Measurements from ENCODE around the gene WBP2NL.

The WBP2NL gene

GRCh38 chr22:42016111-42016510, 17.5 kb downstream of the WBP2NL start:
- Histone ChIP-seq H3K27ac (replicated peaks) (no peak overlapping the region), H3K27me3 (ENCODE audit: insufficient read depth, poor library complexity, severe bottlenecking) (no peaks in the 10 kb centered on the region), H3K4me3 (replicated peaks; ENCODE audit: insufficient read depth, low read length) (no peak overlapping the region)
- TF ChIP-seq POLR2AphosphoS5 (IDR thresholded peaks at IDR 0.05; ENCODE audit: low read depth): no peak
- TF ChIP-seq GABPA (IDR thresholded peaks at IDR 0.05; ENCODE audit: low read depth): no peak
- TF ChIP-seq SPI1 (IDR thresholded peaks at IDR 0.05; ENCODE audit: borderline replicate concordance, low read depth): no peak
- TF ChIP-seq CTCF (IDR thresholded peaks at IDR 0.05; ENCODE audit: insufficient read depth, low read length): no peak
- no peak for TF ChIP-seq REST (IDR thresholded peaks at IDR 0.05; ENCODE audit: insufficient replicate concordance, low read depth)
- DNase-seq (ENCODE audit: low read depth in 1 of 2, low spot score in 1 of 2): no peak

- H3K27me3 ChIP-seq (ENCODE audit: insufficient read depth, poor library complexity, severe bottlenecking): no peaks in the 10 kb centered on the region
- no peak overlapping the region for H3K27ac ChIP-seq (replicated peaks)
- TF ChIP-seq REST (IDR thresholded peaks at IDR 0.05; ENCODE audit: insufficient replicate concordance, low read depth) (no peak), CTCF (IDR thresholded peaks at IDR 0.05; ENCODE audit: insufficient read depth, low read length) (no peak), SPI1 (IDR thresholded peaks at IDR 0.05; ENCODE audit: borderline replicate concordance, low read depth) (no peak), GABPA (IDR thresholded peaks at IDR 0.05; ENCODE audit: low read depth) (no peak)
- H3K4me3 ChIP-seq (replicated peaks; ENCODE audit: insufficient read depth, low read length): no peak overlapping the region
- no peak for DNase-seq (ENCODE audit: low read depth in 1 of 2, low spot score in 1 of 2)
Observed at GRCh38 chr22:42018224-42018623, 19.6 kb downstream of the WBP2NL start.

GRCh38 chr22:42021571-42021970, 23.0 kb downstream of the WBP2NL start:
- Histone ChIP-seq H3K27me3 (ENCODE audit: insufficient read depth, poor library complexity, severe bottlenecking) (no peaks in the 10 kb centered on the region), H3K4me3 (replicated peaks; ENCODE audit: insufficient read depth, low read length) (no peak overlapping the region), H3K27ac (replicated peaks) (no peak overlapping the region)
- TF ChIP-seq REST (IDR thresholded peaks at IDR 0.05; ENCODE audit: insufficient replicate concordance, low read depth): no peak
- TF ChIP-seq SPI1 (IDR thresholded peaks at IDR 0.05; ENCODE audit: borderline replicate concordance, low read depth): no peak
- TF ChIP-seq GABPA (IDR thresholded peaks at IDR 0.05; ENCODE audit: low read depth): no peak
- TF ChIP-seq CTCF (IDR thresholded peaks at IDR 0.05; ENCODE audit: insufficient read depth, low read length): no peak
- no peak for DNase-seq (ENCODE audit: low read depth in 1 of 2, low spot score in 1 of 2)
